Ishikawa (cell line): ENCODE data around the gene CCM2.

ENCODE experiments used
- CEBPB ChIP-seq: IDR thresholded peaks from 2 replicates; pipeline ENCODE4 v1.6.1; 2012
- CREB1 ChIP-seq: IDR thresholded peaks from 2 replicates; pipeline ENCODE4 v1.6.1; 2012; ENCODE audit warnings: low read depth
- EGR1 ChIP-seq: IDR thresholded peaks from 2 replicates; pipeline ENCODE4 v1.6.1; 2012
- EP300 ChIP-seq: IDR thresholded peaks from 2 replicates; pipeline ENCODE4 v1.6.1; 2012; ENCODE audit warnings: borderline replicate concordance
- FOXM1 ChIP-seq: IDR thresholded peaks from 2 replicates; pipeline ENCODE4 v1.6.1; 2012; ENCODE audit warnings: low read depth, borderline replicate concordance
- NFIC ChIP-seq: IDR thresholded peaks from 2 replicates; pipeline ENCODE4 v1.6.1; 2012
- RAD21 ChIP-seq: IDR thresholded peaks from 2 replicates; pipeline ENCODE4 v1.6.1; 2012; ENCODE audit warnings: low read depth
- TAF1 ChIP-seq: IDR thresholded peaks from 2 replicates; pipeline ENCODE4 v1.6.1; 2012; ENCODE audit warnings: low read depth, mild to moderate bottlenecking
- TCF12 ChIP-seq: IDR thresholded peaks from 2 replicates; pipeline ENCODE4 v1.6.1; 2012; ENCODE audit warnings: low read depth
- TEAD4 ChIP-seq: IDR thresholded peaks from 2 replicates; pipeline ENCODE4 v1.6.1; 2012
- YY1 ChIP-seq: IDR thresholded peaks from 2 replicates; pipeline ENCODE4 v1.6.1; 2012; ENCODE audit warnings: low read depth
- ZBTB7A ChIP-seq: IDR thresholded peaks from 2 replicates; pipeline ENCODE4 v1.6.1; 2012; ENCODE audit warnings: low read depth
- TF ChIP-seq, protein P1 (sequence below): IDR thresholded peaks from 2 replicates; pipeline ENCODE4 v1.6.1; 2012
- TF ChIP-seq, protein P2 (sequence below): IDR thresholded peaks from 2 replicates; pipeline ENCODE4 v1.6.1; 2012; ENCODE audit warnings: low read depth, mild to moderate bottlenecking
- TF ChIP-seq, protein P3 (sequence below): IDR thresholded peaks from 2 replicates; pipeline ENCODE4 v1.6.1; 2012

Gene CCM2

DNA sequence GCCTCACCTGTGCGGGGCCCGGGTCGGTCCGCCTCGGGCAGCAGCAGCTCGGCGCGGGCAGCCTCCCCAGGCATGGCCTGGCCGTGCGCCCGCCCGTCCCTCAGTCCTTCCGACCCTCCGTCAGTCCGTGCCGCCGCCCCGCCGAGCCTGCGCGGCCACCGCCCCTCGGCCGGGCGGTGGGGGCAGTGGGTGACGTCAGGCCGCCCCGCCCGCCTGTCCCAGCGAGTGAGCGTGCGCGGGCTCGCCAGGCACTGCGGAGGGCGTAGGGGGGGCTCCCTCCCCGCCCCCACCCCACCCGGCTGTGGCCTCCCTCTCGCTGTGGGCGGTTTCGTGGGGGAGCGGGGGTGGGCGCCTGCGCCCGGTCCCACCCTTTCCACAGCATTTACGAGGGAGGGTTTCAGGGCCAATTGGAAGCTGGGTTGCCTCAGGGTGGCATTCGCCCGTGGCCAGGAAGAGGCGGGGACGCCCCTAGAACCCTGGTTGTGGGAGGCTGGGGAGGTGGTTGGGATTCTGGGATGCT, 88.9 kb downstream of the CCM2 start, which contains the start of gene NACAD:
Gene NACAD, minus strand, starts transcription at position 149 of the 520 bp plus-strand sequence. Its CDS starts 75 bp downstream, at position 74.
- TF ChIP-seq YY1 (no peak), TCF12 (0 out of 2 replicates have a peak, but pooled peaks have one; percentile 23), EGR1 (peak; percentile 41; the same call in 1 of the 2 replicates), ZBTB7A (peak; percentile 85; the same call in 1 of the 2 replicates)

DNA sequence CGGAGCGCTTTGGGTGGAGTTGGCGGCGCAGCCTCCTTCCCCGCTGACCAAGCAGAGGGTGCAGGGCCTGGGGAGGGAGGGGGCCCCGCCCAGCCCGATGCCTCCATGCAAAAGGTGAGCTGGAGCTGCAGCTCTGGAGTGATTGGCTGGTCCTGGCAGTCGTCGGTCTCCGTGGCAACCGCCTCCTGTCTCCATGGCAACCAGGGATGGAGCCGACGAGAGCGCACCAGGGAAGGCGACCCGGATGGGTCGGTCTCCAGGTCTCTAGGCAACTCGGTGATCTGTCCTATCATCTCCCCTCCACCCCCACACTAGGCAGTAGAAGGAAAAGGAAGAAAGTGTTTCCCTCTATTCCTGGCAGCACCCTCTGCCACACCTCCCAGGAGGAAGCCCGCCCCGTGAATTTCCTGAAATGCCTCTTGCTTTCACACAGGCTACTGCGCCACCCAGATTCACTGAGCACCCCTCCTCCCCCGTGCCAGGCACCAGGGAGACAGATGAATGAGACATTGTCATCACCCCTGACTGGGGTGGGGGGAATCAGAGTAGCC, 89.4 kb downstream of the CCM2 start:
- TF ChIP-seq FOXM1 = no peak
- no peak for TF ChIP-seq NFIC
- no peak for TF ChIP-seq TAF1
- no peak for TF ChIP-seq YY1
- TF ChIP-seq CREB1 = no peak
- no peak for TF ChIP-seq RAD21
- TF ChIP-seq, protein P1, sequence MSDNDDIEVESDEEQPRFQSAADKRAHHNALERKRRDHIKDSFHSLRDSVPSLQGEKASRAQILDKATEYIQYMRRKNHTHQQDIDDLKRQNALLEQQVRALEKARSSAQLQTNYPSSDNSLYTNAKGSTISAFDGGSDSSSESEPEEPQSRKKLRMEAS = no peak
- TF ChIP-seq TEAD4 = no peak
- no peak for TF ChIP-seq ZBTB7A
- TF ChIP-seq EGR1 = no peak
- TF ChIP-seq, protein P2, sequence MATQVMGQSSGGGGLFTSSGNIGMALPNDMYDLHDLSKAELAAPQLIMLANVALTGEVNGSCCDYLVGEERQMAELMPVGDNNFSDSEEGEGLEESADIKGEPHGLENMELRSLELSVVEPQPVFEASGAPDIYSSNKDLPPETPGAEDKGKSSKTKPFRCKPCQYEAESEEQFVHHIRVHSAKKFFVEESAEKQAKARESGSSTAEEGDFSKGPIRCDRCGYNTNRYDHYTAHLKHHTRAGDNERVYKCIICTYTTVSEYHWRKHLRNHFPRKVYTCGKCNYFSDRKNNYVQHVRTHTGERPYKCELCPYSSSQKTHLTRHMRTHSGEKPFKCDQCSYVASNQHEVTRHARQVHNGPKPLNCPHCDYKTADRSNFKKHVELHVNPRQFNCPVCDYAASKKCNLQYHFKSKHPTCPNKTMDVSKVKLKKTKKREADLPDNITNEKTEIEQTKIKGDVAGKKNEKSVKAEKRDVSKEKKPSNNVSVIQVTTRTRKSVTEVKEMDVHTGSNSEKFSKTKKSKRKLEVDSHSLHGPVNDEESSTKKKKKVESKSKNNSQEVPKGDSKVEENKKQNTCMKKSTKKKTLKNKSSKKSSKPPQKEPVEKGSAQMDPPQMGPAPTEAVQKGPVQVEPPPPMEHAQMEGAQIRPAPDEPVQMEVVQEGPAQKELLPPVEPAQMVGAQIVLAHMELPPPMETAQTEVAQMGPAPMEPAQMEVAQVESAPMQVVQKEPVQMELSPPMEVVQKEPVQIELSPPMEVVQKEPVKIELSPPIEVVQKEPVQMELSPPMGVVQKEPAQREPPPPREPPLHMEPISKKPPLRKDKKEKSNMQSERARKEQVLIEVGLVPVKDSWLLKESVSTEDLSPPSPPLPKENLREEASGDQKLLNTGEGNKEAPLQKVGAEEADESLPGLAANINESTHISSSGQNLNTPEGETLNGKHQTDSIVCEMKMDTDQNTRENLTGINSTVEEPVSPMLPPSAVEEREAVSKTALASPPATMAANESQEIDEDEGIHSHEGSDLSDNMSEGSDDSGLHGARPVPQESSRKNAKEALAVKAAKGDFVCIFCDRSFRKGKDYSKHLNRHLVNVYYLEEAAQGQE = no peak
- TF ChIP-seq CEBPB = no peak
- no peak for TF ChIP-seq EP300
- TF ChIP-seq, protein P3, sequence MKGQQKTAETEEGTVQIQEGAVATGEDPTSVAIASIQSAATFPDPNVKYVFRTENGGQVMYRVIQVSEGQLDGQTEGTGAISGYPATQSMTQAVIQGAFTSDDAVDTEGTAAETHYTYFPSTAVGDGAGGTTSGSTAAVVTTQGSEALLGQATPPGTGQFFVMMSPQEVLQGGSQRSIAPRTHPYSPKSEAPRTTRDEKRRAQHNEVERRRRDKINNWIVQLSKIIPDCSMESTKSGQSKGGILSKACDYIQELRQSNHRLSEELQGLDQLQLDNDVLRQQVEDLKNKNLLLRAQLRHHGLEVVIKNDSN = no peak
- TF ChIP-seq TCF12 = no peak

DNA sequence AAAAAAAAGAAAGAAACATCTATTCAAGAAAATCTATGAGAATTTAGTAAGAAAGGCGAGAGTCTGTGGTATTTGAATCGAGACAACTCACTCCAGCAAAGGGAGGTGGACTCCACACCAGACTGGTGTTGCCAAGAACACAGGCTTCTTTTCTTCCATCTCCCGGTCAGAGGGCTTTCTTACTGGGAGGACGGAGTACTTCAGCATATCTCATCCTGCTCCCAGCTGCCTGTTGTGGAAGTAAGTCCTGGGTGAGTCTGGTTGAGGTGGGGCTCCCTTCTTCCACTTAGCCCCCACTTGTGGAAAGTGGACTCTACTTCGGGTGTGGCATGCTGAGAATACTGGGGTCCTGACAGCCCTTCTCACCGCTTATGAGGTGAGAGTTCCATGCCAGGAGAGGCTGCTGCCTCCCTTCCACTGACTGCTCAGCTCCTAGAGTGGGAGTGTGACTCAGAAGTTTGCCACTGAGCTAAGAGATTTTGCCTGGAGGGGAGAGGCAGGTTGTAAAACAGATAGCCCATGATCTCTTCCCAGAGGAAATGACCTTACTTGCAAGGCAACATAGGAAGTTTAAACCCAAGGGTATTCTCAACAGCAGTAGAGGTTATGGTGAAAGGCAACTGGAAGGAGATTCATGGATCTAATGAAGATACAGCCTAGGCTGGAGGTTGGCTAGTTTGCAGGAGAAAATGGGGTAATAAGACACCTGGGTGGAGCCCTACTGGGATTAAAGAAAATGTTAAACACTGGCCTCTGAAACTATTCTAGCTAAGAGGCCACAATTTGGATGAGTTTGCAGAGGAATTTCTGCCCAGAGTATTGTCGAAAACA, 92.3 kb downstream of the CCM2 start:
- TF ChIP-seq NFIC (no peak), TAF1 (no peak), CREB1 (no peak), EGR1 (no peak), YY1 (no peak), ZBTB7A (no peak), RAD21 (no peak), EP300 (no peak), FOXM1 (no peak), TCF12 (no peak), TEAD4 (no peak), CEBPB (no peak)
- TF ChIP-seq, protein P3 = no peak
- TF ChIP-seq, protein P1 = no peak
- TF ChIP-seq, protein P2 = no peak

DNA sequence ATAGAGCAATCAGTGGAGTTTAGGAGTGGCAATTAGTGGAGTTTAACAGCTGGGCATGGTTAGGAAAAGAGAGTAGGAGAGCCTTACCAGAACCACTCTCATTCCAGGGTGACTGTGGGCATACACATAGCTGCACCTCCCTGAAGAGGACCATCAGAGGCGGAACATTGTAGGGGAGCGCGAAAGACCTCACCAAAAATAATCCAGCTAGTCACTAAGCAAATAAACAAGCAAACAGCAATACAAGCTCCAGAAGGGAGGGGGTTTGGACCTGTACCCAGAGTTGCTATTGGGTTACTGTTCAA, 92.9 kb downstream of the CCM2 start:
- TF ChIP-seq FOXM1 (no peak), TEAD4 (no peak), ZBTB7A (no peak), CREB1 (no peak), RAD21 (no peak), TCF12 (no peak), EGR1 (no peak)

DNA sequence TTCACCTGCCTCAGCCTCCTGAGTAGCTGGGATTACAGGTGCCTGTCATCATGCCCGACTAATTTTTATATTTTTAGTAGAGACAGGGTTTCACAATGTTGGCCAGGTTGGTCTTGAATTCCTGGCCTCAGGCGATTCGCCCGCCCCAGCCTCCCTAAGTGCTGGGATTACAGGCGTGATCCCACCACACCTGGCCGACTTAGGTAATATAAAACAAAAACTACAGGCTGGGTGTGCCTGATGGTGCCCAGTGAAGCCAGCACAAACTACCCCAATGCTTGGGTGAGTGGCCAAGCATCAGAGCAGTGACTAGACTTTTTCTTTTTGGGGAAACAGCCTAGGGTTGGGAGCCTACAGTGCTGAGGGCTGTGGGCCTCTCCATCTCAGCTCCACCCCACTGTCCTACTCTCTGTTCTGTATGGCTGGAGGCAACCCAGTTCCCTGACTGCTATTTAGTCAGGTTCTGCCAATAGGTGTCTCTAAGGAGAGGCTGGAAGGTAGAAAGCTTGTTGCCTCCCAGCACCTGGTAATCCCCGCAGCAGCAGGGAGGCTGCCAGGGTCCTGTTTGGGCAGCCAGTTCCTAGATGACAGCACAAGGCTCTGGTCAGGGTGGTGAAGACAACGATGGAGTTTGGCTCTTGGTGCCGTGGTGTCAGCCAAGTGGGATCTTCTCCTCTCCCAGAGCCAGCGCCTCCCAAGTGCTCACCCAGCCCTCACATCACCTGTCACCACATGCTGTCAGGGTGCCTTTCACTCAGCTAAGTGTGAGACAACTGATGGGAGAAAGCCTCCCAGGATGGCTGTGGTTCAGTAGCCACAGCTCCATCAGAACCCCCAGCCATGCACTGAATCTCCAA, 99.2 kb downstream of the CCM2 start:
- TF ChIP-seq TAF1 (no peak), TEAD4 (no peak), FOXM1 (no peak), NFIC (no peak), CEBPB (no peak), CREB1 (no peak), TCF12 (no peak), EGR1 (no peak), YY1 (no peak), ZBTB7A (no peak), EP300 (no peak), RAD21 (no peak)
- TF ChIP-seq, protein P3 = no peak
- TF ChIP-seq, protein P2 = no peak
- TF ChIP-seq, protein P1 = no peak
